KMS-11 (cell line): ENCODE data around the gene GUCA1C.

Experiments
- H2AFZ ChIP-seq: fragments of 200-600 bp; sonication (generic); 2 replicates; pipeline ENCODE4 v1.6.1; 2016; ENCODE audit warnings: antibody characterized with exemption, mixed run types, low read depth
- H3K27ac ChIP-seq: fragments of 200-600 bp; sonication (generic); 2 replicates; pipeline ENCODE4 v1.6.1; 2016; ENCODE audit warnings: mild to moderate bottlenecking, mixed run types
- H3K27me3 ChIP-seq: fragments of 200-600 bp; sonication (generic); 2 replicates; pipeline ENCODE4 v1.6.1; 2017; ENCODE audit warnings: mild to moderate bottlenecking, low read depth, mixed run types, moderate library complexity; ENCODE audit not compliant: insufficient read depth
- H3K36me3 ChIP-seq: fragments of 200-600 bp; sonication (generic); 2 replicates; pipeline ENCODE4 v1.6.1; 2017; ENCODE audit warnings: mild to moderate bottlenecking, mixed run types; ENCODE audit not compliant: insufficient read depth
- H3K4me1 ChIP-seq: fragments of 200-600 bp; sonication (generic); 2 replicates; pipeline ENCODE4 v1.6.1; 2016; ENCODE audit warnings: mild to moderate bottlenecking, low read depth, mixed run types; ENCODE audit not compliant: poor library complexity, severe bottlenecking
- H3K4me2 ChIP-seq: fragments of 200-600 bp; sonication (generic); 2 replicates; pipeline ENCODE4 v1.7.0; 2016; ENCODE audit warnings: mild to moderate bottlenecking, mixed run types
- H3K4me3 ChIP-seq: fragments of 200-600 bp; sonication (generic); IDR thresholded peaks from 2 replicates; pipeline ENCODE4 v1.6.1; 2017; ENCODE audit warnings: low read depth, low read length, mixed read lengths; ENCODE audit not compliant: insufficient read depth
- H3K79me2 ChIP-seq: fragments of 200-600 bp; sonication (generic); 2 replicates; pipeline ENCODE4 v1.6.1; 2016; ENCODE audit warnings: low read depth, mixed run types; ENCODE audit not compliant: insufficient read depth
- H3K9ac ChIP-seq: fragments of 200-600 bp; sonication (generic); 2 replicates; pipeline ENCODE4 v1.6.1; 2016; ENCODE audit warnings: mild to moderate bottlenecking, mixed run types
- H4K20me1 ChIP-seq: fragments of 200-600 bp; sonication (generic); 2 replicates; pipeline ENCODE4 v1.6.1; 2016; ENCODE audit warnings: mild to moderate bottlenecking, mixed run types; ENCODE audit not compliant: insufficient read depth
- TF ChIP-seq, protein P1 (sequence below): fragments of 200-600 bp; sonication (generic); conservative IDR thresholded peaks from 2 replicates; pipeline ENCODE4 v1.6.1; 2017; ENCODE audit warnings: low read depth, mild to moderate bottlenecking, antibody characterized with exemption, low read length, moderate library complexity, mixed read lengths

Gene GUCA1C

DNA sequence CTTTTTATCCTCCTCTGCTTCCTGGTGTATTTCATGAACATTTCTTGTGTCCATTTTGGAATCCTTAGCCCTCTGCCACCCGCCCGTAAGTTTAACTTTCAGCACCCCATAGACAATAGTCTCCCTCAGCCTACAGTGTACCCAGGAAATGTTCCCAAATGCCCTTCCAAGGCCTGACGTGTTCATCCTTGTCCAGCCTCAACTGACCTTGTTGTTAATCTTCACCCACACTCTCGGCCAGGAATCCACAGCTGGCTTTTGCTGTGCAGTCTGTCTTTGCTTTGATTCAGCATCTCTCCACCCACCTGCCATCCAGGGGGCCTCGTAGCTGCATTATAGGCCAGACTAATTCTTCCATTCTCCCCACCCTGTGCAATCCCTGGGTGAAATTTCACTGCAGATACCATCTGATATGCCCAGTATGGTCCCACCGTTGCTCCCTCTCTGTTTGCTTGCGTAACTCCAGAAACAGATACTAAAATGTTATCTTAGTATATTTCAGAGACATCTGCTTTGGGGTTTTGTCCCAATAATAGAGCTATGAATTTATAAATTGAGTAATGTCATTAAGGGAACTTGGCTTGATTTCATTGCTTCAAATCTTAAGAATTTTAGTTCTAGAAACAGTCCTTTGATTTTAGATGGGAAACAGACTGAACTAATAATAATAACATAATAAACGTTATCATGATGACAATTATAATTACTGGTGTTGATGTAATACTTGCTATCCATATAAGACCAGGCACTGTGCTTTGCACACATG is 16.6 kb downstream of the GUCA1C start:
- Histone ChIP-seq H3K79me2 (no peaks in the 10 kb centered on the region), H3K27me3 (no peaks in the 10 kb centered on the region), H2AFZ (no peak overlapping the region)

DNA sequence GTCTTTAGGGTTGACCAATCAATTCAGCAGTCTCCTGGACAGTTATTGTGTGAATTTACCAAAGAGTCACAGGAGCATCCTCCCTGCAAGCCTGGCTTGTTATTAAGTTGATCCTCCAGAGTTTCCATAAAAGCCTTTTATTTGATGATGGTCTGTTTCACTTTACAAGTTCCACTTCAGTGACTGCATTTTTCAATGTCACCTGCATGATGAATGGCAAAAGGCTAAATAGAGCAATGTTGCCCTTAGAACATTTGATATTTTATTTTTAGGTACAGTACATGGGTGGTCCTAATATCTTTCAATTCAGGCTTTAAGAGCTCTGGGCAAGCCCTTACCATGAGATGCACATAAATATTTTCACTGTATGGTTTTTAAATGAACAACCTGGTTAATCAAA is 22.6 kb downstream of the GUCA1C start:
- Histone ChIP-seq H3K4me3 (no peak overlapping the region), H4K20me1 (no peaks in the 10 kb centered on the region), H3K79me2 (no peaks in the 10 kb centered on the region), H3K27ac (no peak overlapping the region), H3K36me3 (no peaks in the 10 kb centered on the region), H3K4me1 (no peaks in the 10 kb centered on the region), H3K27me3 (no peaks in the 10 kb centered on the region), H3K4me2 (no peak overlapping the region), H2AFZ (no peak overlapping the region), H3K9ac (no peak overlapping the region)
- TF ChIP-seq, protein P1, sequence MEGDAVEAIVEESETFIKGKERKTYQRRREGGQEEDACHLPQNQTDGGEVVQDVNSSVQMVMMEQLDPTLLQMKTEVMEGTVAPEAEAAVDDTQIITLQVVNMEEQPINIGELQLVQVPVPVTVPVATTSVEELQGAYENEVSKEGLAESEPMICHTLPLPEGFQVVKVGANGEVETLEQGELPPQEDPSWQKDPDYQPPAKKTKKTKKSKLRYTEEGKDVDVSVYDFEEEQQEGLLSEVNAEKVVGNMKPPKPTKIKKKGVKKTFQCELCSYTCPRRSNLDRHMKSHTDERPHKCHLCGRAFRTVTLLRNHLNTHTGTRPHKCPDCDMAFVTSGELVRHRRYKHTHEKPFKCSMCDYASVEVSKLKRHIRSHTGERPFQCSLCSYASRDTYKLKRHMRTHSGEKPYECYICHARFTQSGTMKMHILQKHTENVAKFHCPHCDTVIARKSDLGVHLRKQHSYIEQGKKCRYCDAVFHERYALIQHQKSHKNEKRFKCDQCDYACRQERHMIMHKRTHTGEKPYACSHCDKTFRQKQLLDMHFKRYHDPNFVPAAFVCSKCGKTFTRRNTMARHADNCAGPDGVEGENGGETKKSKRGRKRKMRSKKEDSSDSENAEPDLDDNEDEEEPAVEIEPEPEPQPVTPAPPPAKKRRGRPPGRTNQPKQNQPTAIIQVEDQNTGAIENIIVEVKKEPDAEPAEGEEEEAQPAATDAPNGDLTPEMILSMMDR: no peak

More for the DNA sequence above, 16.6 kb downstream of the GUCA1C start:
- TF ChIP-seq, protein P1: no peak
- Histone ChIP-seq H3K9ac (no peak overlapping the region), H3K27ac (no peak overlapping the region), H3K36me3 (no peaks in the 10 kb centered on the region), H3K4me1 (no peaks in the 10 kb centered on the region), H3K4me2 (no peak overlapping the region), H4K20me1 (no peaks in the 10 kb centered on the region), H3K4me3 (no peak overlapping the region)

DNA sequence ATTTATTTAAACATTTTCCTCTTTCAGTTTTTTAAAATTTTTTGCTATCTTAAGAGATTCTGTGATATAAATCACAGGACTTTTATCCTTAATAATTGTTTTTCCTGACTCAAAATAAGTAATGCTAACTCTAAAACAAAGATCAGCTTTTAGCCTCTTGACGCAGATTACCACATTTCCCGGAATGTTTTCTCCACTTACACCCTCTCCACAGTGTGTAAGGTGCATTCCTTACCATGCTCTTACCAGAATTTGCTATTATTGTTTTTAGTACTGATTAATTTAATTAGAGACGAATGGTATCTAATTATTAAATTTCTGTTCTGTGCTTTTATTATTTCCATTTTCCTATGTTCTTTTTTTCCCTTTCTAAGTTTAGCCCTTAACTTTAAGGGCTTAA is 34.8 kb downstream of the GUCA1C start:
- H3K4me2 ChIP-seq: no peak overlapping the region
- H3K4me3 ChIP-seq: no peak overlapping the region
- H3K27me3 ChIP-seq: no peaks in the 10 kb centered on the region
- no peaks in the 10 kb centered on the region for H3K4me1 ChIP-seq
- no peaks in the 10 kb centered on the region for H4K20me1 ChIP-seq
- TF ChIP-seq, protein P1: no peak
- H3K27ac ChIP-seq: no peak overlapping the region
- H2AFZ ChIP-seq: no peak overlapping the region
- H3K79me2 ChIP-seq: no peaks in the 10 kb centered on the region
- H3K36me3 ChIP-seq: no peaks in the 10 kb centered on the region
- H3K9ac ChIP-seq: no peak overlapping the region

DNA sequence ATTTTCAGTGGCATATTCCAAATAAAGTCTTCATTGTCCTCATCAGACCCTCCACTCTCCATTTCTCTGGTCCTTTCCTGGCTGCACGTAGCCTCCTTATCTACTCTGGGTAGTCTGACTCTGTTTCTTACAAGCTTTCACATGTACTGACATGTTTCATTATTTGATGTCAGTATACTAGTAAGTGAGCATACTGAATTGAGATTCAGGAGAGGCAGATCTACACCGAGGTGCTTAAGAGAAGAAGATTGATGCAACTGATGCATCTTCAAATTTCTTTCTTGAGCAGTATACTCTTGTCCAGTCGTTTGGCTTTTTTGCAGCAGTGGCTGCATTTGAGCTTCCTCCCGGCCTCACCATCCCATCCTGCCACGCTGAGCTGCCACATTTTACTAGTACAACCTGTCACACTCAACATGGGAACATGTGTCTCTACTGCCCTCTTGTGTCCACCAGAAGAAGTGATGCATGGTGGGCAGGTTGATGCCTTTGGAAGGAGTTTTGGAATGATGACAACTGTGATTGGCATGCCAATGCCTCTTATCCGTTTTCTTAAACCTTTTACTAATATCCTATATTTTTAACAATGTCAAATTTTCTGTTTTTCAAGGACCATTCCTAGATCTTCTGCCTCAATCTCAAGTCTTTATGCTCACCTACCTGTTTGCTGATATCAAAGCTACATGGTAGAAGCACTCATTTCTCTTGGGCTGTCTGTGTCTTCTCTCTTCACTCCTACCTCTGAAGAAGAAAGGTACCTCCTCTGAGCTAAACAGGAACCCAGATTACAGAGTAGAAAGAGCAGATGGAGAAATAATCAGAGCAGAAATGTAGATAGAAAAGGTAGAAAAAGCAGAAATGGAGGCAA is 38.7 kb downstream of the GUCA1C start:
- H2AFZ ChIP-seq: no peak overlapping the region
- no peak overlapping the region for H3K4me3 ChIP-seq
- H3K4me1 ChIP-seq: no peaks in the 10 kb centered on the region
- H3K9ac ChIP-seq: no peak overlapping the region
- H3K27me3 ChIP-seq: no peaks in the 10 kb centered on the region
- TF ChIP-seq, protein P1: peak; percentile 92
- H3K79me2 ChIP-seq: no peaks in the 10 kb centered on the region
- H3K36me3 ChIP-seq: no peaks in the 10 kb centered on the region
- no peak overlapping the region for H3K4me2 ChIP-seq
- H3K27ac ChIP-seq: no peak overlapping the region
- no peaks in the 10 kb centered on the region for H4K20me1 ChIP-seq
